ENCODE measurements around the gene DOCK10.

Gene DOCK10

DNA sequence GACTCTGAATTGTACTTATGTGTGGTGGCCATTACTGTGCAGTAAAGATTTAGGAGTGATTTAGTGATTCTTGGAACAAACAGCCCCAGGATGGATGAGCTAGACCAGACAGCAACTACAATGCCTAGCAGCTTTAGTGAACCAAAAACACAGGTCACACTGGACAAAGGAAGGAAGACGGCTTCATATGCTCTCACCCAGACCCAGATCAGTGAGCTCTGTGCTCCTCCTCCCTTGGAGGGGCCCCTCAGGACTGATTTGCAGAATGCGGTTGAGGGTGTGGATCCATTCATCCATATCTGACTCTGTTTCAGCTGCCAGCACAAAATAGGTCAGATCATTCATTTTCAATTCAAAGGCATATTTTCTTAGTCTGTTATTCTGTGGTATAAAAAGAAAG is 166.4 kb downstream of the DOCK10 start:
- no peak for TF ChIP-seq TOX (CRISPR knock-in tag; IDR thresholded peaks at IDR 0.05; ENCODE audit: borderline replicate concordance)
- TF ChIP-seq, protein P1, sequence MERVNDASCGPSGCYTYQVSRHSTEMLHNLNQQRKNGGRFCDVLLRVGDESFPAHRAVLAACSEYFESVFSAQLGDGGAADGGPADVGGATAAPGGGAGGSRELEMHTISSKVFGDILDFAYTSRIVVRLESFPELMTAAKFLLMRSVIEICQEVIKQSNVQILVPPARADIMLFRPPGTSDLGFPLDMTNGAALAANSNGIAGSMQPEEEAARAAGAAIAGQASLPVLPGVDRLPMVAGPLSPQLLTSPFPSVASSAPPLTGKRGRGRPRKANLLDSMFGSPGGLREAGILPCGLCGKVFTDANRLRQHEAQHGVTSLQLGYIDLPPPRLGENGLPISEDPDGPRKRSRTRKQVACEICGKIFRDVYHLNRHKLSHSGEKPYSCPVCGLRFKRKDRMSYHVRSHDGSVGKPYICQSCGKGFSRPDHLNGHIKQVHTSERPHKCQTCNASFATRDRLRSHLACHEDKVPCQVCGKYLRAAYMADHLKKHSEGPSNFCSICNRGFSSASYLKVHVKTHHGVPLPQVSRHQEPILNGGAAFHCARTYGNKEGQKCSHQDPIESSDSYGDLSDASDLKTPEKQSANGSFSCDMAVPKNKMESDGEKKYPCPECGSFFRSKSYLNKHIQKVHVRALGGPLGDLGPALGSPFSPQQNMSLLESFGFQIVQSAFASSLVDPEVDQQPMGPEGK (CRISPR knock-in tag; IDR thresholded peaks at IDR 0.05; ENCODE audit: borderline replicate concordance), result no peak
- no peak for TF ChIP-seq CSDC2 (CRISPR knock-in tag; IDR thresholded peaks at IDR 0.05)
- TF ChIP-seq, protein P2, sequence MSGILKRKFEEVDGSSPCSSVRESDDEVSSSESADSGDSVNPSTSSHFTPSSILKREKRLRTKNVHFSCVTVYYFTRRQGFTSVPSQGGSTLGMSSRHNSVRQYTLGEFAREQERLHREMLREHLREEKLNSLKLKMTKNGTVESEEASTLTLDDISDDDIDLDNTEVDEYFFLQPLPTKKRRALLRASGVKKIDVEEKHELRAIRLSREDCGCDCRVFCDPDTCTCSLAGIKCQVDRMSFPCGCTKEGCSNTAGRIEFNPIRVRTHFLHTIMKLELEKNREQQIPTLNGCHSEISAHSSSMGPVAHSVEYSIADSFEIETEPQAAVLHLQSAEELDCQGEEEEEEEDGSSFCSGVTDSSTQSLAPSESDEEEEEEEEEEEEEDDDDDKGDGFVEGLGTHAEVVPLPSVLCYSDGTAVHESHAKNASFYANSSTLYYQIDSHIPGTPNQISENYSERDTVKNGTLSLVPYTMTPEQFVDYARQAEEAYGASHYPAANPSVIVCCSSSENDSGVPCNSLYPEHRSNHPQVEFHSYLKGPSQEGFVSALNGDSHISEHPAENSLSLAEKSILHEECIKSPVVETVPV (CRISPR knock-in tag; IDR thresholded peaks at IDR 0.05), result no peak
- TF ChIP-seq, protein P3, sequence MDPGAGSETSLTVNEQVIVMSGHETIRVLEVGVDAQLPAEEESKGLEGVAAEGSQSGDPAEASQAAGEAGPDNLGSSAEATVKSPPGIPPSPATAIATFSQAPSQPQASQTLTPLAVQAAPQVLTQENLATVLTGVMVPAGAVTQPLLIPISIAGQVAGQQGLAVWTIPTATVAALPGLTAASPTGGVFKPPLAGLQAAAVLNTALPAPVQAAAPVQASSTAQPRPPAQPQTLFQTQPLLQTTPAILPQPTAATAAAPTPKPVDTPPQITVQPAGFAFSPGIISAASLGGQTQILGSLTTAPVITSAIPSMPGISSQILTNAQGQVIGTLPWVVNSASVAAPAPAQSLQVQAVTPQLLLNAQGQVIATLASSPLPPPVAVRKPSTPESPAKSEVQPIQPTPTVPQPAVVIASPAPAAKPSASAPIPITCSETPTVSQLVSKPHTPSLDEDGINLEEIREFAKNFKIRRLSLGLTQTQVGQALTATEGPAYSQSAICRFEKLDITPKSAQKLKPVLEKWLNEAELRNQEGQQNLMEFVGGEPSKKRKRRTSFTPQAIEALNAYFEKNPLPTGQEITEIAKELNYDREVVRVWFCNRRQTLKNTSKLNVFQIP (CRISPR knock-in tag; IDR thresholded peaks at IDR 0.05; ENCODE audit: borderline replicate concordance, low read depth), result no peak
- no peak for TF ChIP-seq PPARA (CRISPR knock-in tag; IDR thresholded peaks at IDR 0.05; ENCODE audit: borderline replicate concordance)
- no peak for TF ChIP-seq ISL1 (CRISPR knock-in tag; IDR thresholded peaks at IDR 0.05)
- no peak for TF ChIP-seq ESRRG (CRISPR knock-in tag; IDR thresholded peaks at IDR 0.05)
- no peak for TF ChIP-seq BACH2 (CRISPR knock-in tag; IDR thresholded peaks at IDR 0.05; ENCODE audit: borderline replicate concordance)
- ATAC-seq, result no peak

DNA sequence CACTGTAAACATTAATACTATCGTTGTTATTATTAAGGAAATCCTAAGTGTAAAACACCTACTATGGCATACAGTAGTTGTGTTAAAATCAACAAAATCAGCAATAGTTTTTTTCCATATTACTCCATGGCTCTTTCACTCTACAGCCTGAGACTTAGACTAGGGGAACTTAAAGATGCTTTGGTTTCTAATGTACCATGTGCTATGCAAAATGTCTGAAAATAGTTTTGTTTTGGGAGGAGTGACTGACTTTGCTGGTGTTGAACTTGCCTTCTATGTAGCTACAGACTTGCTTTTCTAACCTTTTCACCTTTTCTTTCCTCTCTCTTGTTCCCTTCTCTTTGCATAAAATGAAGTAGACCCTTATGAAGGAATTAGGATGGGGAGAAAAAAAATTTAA is 167.1 kb downstream of the DOCK10 start:
- TF ChIP-seq ZFP3 (CRISPR knock-in tag; IDR thresholded peaks at IDR 0.05), result no peak
- TF ChIP-seq GLIS3 (CRISPR knock-in tag; IDR thresholded peaks at IDR 0.05), result no peak
- TF ChIP-seq ARNTL (CRISPR knock-in tag; IDR thresholded peaks at IDR 0.05; ENCODE audit: borderline replicate concordance, low read depth), result no peak
- ATAC-seq, result no peak

DNA sequence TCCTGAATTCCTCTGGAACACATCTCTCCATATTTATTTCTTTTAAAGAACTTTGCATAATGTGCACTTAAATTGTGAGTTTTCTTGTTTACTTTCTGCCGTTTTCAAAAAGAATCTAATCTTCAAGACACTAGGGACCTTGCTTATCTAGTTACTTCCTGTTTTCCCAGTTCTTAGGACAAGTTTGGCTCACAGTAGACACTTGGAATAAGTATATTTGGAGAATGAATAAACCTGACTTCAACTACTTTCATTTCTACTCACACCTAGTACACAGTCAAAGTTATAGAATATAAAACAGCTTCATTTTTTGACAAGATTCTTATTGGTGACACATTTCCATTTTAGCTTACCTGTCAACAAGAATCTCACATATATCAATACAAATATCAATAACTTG is 170.5 kb downstream of the DOCK10 start:
- ATAC-seq, result no peak

More for the DNA sequence above, 170.5 kb downstream of the DOCK10 start:
- TF ChIP-seq, protein P4, sequence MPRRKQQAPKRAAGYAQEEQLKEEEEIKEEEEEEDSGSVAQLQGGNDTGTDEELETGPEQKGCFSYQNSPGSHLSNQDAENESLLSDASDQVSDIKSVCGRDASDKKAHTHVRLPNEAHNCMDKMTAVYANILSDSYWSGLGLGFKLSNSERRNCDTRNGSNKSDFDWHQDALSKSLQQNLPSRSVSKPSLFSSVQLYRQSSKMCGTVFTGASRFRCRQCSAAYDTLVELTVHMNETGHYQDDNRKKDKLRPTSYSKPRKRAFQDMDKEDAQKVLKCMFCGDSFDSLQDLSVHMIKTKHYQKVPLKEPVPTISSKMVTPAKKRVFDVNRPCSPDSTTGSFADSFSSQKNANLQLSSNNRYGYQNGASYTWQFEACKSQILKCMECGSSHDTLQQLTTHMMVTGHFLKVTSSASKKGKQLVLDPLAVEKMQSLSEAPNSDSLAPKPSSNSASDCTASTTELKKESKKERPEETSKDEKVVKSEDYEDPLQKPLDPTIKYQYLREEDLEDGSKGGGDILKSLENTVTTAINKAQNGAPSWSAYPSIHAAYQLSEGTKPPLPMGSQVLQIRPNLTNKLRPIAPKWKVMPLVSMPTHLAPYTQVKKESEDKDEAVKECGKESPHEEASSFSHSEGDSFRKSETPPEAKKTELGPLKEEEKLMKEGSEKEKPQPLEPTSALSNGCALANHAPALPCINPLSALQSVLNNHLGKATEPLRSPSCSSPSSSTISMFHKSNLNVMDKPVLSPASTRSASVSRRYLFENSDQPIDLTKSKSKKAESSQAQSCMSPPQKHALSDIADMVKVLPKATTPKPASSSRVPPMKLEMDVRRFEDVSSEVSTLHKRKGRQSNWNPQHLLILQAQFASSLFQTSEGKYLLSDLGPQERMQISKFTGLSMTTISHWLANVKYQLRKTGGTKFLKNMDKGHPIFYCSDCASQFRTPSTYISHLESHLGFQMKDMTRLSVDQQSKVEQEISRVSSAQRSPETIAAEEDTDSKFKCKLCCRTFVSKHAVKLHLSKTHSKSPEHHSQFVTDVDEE (CRISPR knock-in tag; IDR thresholded peaks at IDR 0.05), result no peak
- TF ChIP-seq ISL1 (CRISPR knock-in tag; IDR thresholded peaks at IDR 0.05) (no peak), ZC3H10 (CRISPR knock-in tag; IDR thresholded peaks at IDR 0.05) (no peak), ZNF70 (CRISPR knock-in tag; IDR thresholded peaks at IDR 0.05) (no peak), OSR1 (CRISPR knock-in tag; IDR thresholded peaks at IDR 0.05) (no peak), ZFP3 (CRISPR knock-in tag; IDR thresholded peaks at IDR 0.05) (no peak), ESRRG (CRISPR knock-in tag; IDR thresholded peaks at IDR 0.05) (no peak), TOX (CRISPR knock-in tag; IDR thresholded peaks at IDR 0.05; ENCODE audit: borderline replicate concordance) (no peak), ARNTL (CRISPR knock-in tag; IDR thresholded peaks at IDR 0.05; ENCODE audit: borderline replicate concordance, low read depth) (no peak), CSDC2 (CRISPR knock-in tag; IDR thresholded peaks at IDR 0.05) (no peak), ZFP30 (CRISPR knock-in tag; IDR thresholded peaks at IDR 0.05) (no peak), SNAI2 (CRISPR knock-in tag; IDR thresholded peaks at IDR 0.05) (no peak)
- TF ChIP-seq, protein P1 (CRISPR knock-in tag; IDR thresholded peaks at IDR 0.05; ENCODE audit: borderline replicate concordance), result no peak
- TF ChIP-seq, protein P5, sequence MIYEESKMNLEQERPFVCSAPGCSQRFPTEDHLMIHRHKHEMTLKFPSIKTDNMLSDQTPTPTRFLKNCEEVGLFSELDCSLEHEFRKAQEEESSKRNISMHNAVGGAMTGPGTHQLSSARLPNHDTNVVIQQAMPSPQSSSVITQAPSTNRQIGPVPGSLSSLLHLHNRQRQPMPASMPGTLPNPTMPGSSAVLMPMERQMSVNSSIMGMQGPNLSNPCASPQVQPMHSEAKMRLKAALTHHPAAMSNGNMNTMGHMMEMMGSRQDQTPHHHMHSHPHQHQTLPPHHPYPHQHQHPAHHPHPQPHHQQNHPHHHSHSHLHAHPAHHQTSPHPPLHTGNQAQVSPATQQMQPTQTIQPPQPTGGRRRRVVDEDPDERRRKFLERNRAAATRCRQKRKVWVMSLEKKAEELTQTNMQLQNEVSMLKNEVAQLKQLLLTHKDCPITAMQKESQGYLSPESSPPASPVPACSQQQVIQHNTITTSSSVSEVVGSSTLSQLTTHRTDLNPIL (CRISPR knock-in tag; IDR thresholded peaks at IDR 0.05; ENCODE audit: low read depth), result no peak
- TF ChIP-seq, protein P3 (CRISPR knock-in tag; IDR thresholded peaks at IDR 0.05; ENCODE audit: borderline replicate concordance, low read depth), result no peak
- TF ChIP-seq, protein P2 (CRISPR knock-in tag; IDR thresholded peaks at IDR 0.05), result no peak
